Liver (tissue), 9 donors: ENCODE data around the gene NUBP1. TPM values are rescaled to one million over a fixed set of nuclear protein-coding genes. Genes with fewer than 3 reads are reported as not detected.
"Not testable (repeated sequence)": the region's sequence is repeated elsewhere in the genome, so short reads cannot be mapped to it uniquely, and the experiment has no call there.

Experiments used
- DNase-seq: peaks from one replicate; pipeline ENCODE4 v3.0.0-alpha.2; 2017; ENCODE audit warnings: low spot score
- H3K27ac ChIP-seq, 2 donors: one replicate each; pipeline ENCODE4 v1.7.0; 2013; ENCODE audit warnings: inconsistent platforms in 2 of 2, low read length in 2 of 2, control low read depth in 1 of 2, low read depth in 1 of 2, mild to moderate bottlenecking in 1 of 2
- H3K27me3 ChIP-seq, 4 donors: one replicate each; pipeline versions ENCODE4 v1.6.1 to v1.7.0; 2013; ENCODE audit warnings: low read length in 3 of 4, inconsistent platforms in 1 of 4, mild to moderate bottlenecking in 1 of 4, moderate library complexity in 1 of 4; ENCODE audit not compliant: control insufficient read depth in 4 of 4, insufficient read depth in 4 of 4
- H3K36me3 ChIP-seq, 4 donors: one replicate each; pipeline versions ENCODE4 v1.6.1 to v1.7.0; 2013; ENCODE audit warnings: low read length in 3 of 4, mild to moderate bottlenecking in 3 of 4, low read depth in 1 of 4, moderate library complexity in 1 of 4; ENCODE audit not compliant: control insufficient read depth in 4 of 4, insufficient read depth in 3 of 4
- H3K4me1 ChIP-seq, 4 donors: one replicate each; pipeline versions ENCODE4 v1.6.1 to v1.7.0; 2013; ENCODE audit warnings: low read length in 3 of 4, mild to moderate bottlenecking in 3 of 4, moderate library complexity in 1 of 4; ENCODE audit not compliant: control insufficient read depth in 4 of 4, insufficient read depth in 4 of 4
- H3K4me3 ChIP-seq, 3 donors: one replicate each; pipeline versions ENCODE4 v1.6.1 to v1.7.0; 2013; ENCODE audit warnings: low read length in 3 of 3, control low read depth in 1 of 3, low read depth in 1 of 3, mild to moderate bottlenecking in 1 of 3
- H3K9ac ChIP-seq, 2 donors: one replicate each; pipeline ENCODE4 v1.7.0; 2013; ENCODE audit warnings: low read length in 2 of 2, mild to moderate bottlenecking in 2 of 2, moderate library complexity in 2 of 2, control low read depth in 1 of 2, low read depth in 1 of 2
- H3K9me3 ChIP-seq, 4 donors: one replicate each; pipeline versions ENCODE4 v1.6.1 to v1.7.0; 2013; ENCODE audit warnings: low read length in 3 of 4; ENCODE audit not compliant: control insufficient read depth in 4 of 4
- EGR1 ChIP-seq, 2 donors: IDR thresholded peaks; 2 replicates each; pipeline ENCODE4 v1.6.1; 2016 to 2018; ENCODE audit warnings: antibody characterized with exemption in 2 of 2, low read depth in 2 of 2
- FOXA1 ChIP-seq: IDR thresholded peaks from 2 replicates; pipeline ENCODE4 v1.6.1; 2016; ENCODE audit warnings: antibody characterized with exemption
- FOXA2 ChIP-seq: IDR thresholded peaks from 2 replicates; pipeline ENCODE4 v1.6.1; 2016; ENCODE audit warnings: antibody characterized with exemption
- GABPA ChIP-seq, 2 donors: IDR thresholded peaks in 1 of 2; conservative IDR thresholded peaks in 1 of 2; 2 replicates each; pipeline ENCODE4 v1.6.1; 2016; ENCODE audit warnings: antibody characterized with exemption in 2 of 2, mild to moderate bottlenecking in 1 of 2, moderate library complexity in 1 of 2
- HNF4A ChIP-seq, 2 donors: conservative IDR thresholded peaks; 2 replicates each; pipeline ENCODE4 v1.6.1; 2016; ENCODE audit warnings: antibody characterized with exemption in 2 of 2, mild to moderate bottlenecking in 2 of 2
- HNF4G ChIP-seq: IDR thresholded peaks from 2 replicates; pipeline ENCODE4 v1.6.1; 2016; ENCODE audit warnings: antibody characterized with exemption
- JUND ChIP-seq, 2 donors: IDR thresholded peaks; 2 replicates each; pipeline ENCODE4 v1.6.1; 2016; ENCODE audit warnings: antibody characterized with exemption in 2 of 2
- NR2F2 ChIP-seq: IDR thresholded peaks from 2 replicates; pipeline ENCODE4 v1.6.1; 2016; ENCODE audit warnings: antibody characterized with exemption
- RAD21 ChIP-seq, 2 donors: IDR thresholded peaks; 2 replicates each; pipeline ENCODE4 v1.6.1; 2016; ENCODE audit warnings: antibody characterized with exemption in 2 of 2, mild to moderate bottlenecking in 2 of 2
- RXRA ChIP-seq, 2 donors: IDR thresholded peaks; 2 replicates each; pipeline ENCODE4 v1.6.1; 2017 to 2018; ENCODE audit warnings: antibody characterized with exemption in 2 of 2, mild to moderate bottlenecking in 1 of 2
- SP1 ChIP-seq: IDR thresholded peaks from 2 replicates; pipeline ENCODE4 v1.6.1; 2018; ENCODE audit warnings: antibody characterized with exemption, mild to moderate bottlenecking
- TAF1 ChIP-seq: conservative IDR thresholded peaks from 2 replicates; pipeline ENCODE4 v1.6.1; 2016; ENCODE audit warnings: antibody characterized with exemption, mild to moderate bottlenecking
- YY1 ChIP-seq: IDR thresholded peaks from 2 replicates; pipeline ENCODE4 v1.6.1; 2016; ENCODE audit warnings: antibody characterized with exemption, mild to moderate bottlenecking
- WGBS: extraction: QIAGEN DNeasy Blood & Tissue Kit; methylation state at CpG from one replicate; pipeline ENCODE4 v1.1.7; 2013; 5-methylcytosine and 5-hydroxymethylcytosine counted together
- polyA plus RNA-seq, 2 donors: library from polyadenylated mRNA; stranded (reverse) in 1 of 2; unstranded in 1 of 2; fragments of 200-250 nt in 1 of 2; fragments of >200 nt in 1 of 2; fragmentation: Nextera tagmentation in 1 of 2; extraction: Ambion mirVana in 1 of 2; gene quantifications; one replicate each; pipeline versions ENCODE4 v1.2.1 to v1.2.3, GENCODE V29; 2013 to 2015
- total RNA-seq, 2 donors: library from RNA; depleted of rRNA; stranded (reverse); fragments of >200 nt; gene quantifications; one replicate each; pipeline ENCODE4 v1.2.3, GENCODE V29; 2014
- TF ChIP-seq, protein P1 (sequence below): IDR thresholded peaks from 2 replicates; pipeline ENCODE4 v1.6.1; 2016; ENCODE audit warnings: antibody characterized with exemption
- TF ChIP-seq, protein P2 (sequence below): fragments of 150-350 bp; IDR thresholded peaks from 2 replicates; pipeline ENCODE4 v1.5.1; 2017; ENCODE audit warnings: improper control_type of control experiment, low read depth, low read length; ENCODE audit not compliant: missing input control
- TF ChIP-seq, protein P3 (sequence below): IDR thresholded peaks from 2 replicates; pipeline ENCODE4 v1.6.1; 2016; ENCODE audit warnings: antibody characterized with exemption, mild to moderate bottlenecking
- TF ChIP-seq, protein P4 (sequence below): IDR thresholded peaks from 2 replicates; pipeline ENCODE4 v1.6.1; 2016; ENCODE audit warnings: antibody characterized with exemption
- TF ChIP-seq, protein P5 (sequence below): IDR thresholded peaks from 2 replicates; pipeline ENCODE4 v1.6.1; 2016; ENCODE audit warnings: antibody characterized with exemption
- donor health status: healthy.
- donor health status: healthy.
- donor health status: healthy.
- donor health status: healthy.
- donor health status: healthy.

The NUBP1 gene
- total and polyA plus RNA-seq, 4 donors: 16.6 to 22.5 (median 20.3) TPM

DNA sequence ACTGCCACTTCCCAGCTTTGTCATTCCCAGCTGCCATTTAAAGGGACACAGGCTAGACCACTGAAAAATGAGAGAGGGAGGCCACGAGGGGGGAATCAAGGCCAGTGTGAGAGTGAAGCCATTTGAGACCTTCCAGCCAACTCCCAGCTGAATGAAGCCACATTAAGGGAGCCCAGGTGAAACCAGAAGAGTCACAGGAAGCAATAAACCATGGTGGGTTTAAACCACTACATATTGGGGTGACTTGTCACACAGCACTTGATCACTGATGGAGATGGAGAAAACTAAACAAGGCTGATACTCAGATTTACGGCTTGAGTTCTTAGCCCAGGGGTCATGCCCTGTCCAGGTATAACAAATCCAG, 2.8 kb upstream of the NUBP1 start:
- peaks cover 5 to 32% (median 22%) of the 10 kb centered on the region in 4 donors for H3K4me1 ChIP-seq
- WGBS: 85% methylated on average over 2 of the region's 2 CpGs

DNA sequence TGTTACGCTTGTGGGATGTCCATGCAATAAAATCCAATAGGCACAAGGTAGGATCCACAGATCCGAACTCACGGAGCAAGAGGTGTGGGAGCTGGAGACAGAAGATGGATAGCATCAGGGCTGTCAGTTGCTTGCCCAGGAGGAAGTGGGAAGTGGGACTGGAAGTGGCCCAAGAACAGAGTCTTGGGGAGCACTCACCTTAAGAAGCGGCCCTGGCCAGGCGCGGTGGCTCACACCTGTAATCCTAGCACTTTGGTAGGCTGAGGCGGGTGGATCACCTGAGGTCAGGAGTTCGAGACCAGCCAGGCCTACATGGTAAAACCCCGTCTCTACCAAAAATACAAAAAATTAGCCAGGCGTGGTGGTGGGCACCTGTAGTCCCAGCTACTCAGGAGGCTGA, 2.4 kb upstream of the NUBP1 start:
- not testable (repeated sequence) for H3K27me3 ChIP-seq, H3K9ac ChIP-seq, H3K27ac ChIP-seq, H3K9me3 ChIP-seq, H3K4me3 ChIP-seq, H3K36me3 ChIP-seq, DNase-seq
- WGBS: 97% methylated on average over 10 of the region's 10 CpGs
- H3K4me1 ChIP-seq: peaks cover 5 to 31% (median 22%) of the 10 kb centered on the region in 4 donors

More for the DNA sequence above, 2.8 kb upstream of the NUBP1 start:
- Histone ChIP-seq H3K9me3 (no peaks in the 10 kb centered on the region), H3K4me3 (no peak overlapping the region), H3K9ac (no peak overlapping the region), H3K27ac (no peak overlapping the region), H3K36me3 (no peaks in the 10 kb centered on the region), H3K27me3 (no peaks in the 10 kb centered on the region)
- TF ChIP-seq JUND (IDR thresholded peaks at IDR 0.05) (no peak), TAF1 (no peak), HNF4G (no peak), RAD21 (IDR thresholded peaks at IDR 0.05) (no peak), SP1 (no peak), FOXA2 (no peak), FOXA1 (no peak), EGR1 (IDR thresholded peaks at IDR 0.05; ENCODE audit: low read depth in 2 of 2) (no peak), RXRA (IDR thresholded peaks at IDR 0.05) (no peak), YY1 (no peak), NR2F2 (no peak), GABPA (IDR thresholded peaks at IDR 0.05 in 1 of 2, conservative IDR thresholded peaks at IDR 0.05 in 1 of 2) (no peak), HNF4A (conservative IDR thresholded peaks at IDR 0.05) (no peak)
- TF ChIP-seq, protein P1, sequence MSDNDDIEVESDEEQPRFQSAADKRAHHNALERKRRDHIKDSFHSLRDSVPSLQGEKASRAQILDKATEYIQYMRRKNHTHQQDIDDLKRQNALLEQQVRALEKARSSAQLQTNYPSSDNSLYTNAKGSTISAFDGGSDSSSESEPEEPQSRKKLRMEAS: no peak
- TF ChIP-seq, protein P2, sequence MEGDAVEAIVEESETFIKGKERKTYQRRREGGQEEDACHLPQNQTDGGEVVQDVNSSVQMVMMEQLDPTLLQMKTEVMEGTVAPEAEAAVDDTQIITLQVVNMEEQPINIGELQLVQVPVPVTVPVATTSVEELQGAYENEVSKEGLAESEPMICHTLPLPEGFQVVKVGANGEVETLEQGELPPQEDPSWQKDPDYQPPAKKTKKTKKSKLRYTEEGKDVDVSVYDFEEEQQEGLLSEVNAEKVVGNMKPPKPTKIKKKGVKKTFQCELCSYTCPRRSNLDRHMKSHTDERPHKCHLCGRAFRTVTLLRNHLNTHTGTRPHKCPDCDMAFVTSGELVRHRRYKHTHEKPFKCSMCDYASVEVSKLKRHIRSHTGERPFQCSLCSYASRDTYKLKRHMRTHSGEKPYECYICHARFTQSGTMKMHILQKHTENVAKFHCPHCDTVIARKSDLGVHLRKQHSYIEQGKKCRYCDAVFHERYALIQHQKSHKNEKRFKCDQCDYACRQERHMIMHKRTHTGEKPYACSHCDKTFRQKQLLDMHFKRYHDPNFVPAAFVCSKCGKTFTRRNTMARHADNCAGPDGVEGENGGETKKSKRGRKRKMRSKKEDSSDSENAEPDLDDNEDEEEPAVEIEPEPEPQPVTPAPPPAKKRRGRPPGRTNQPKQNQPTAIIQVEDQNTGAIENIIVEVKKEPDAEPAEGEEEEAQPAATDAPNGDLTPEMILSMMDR: no peak
- TF ChIP-seq, protein P3, sequence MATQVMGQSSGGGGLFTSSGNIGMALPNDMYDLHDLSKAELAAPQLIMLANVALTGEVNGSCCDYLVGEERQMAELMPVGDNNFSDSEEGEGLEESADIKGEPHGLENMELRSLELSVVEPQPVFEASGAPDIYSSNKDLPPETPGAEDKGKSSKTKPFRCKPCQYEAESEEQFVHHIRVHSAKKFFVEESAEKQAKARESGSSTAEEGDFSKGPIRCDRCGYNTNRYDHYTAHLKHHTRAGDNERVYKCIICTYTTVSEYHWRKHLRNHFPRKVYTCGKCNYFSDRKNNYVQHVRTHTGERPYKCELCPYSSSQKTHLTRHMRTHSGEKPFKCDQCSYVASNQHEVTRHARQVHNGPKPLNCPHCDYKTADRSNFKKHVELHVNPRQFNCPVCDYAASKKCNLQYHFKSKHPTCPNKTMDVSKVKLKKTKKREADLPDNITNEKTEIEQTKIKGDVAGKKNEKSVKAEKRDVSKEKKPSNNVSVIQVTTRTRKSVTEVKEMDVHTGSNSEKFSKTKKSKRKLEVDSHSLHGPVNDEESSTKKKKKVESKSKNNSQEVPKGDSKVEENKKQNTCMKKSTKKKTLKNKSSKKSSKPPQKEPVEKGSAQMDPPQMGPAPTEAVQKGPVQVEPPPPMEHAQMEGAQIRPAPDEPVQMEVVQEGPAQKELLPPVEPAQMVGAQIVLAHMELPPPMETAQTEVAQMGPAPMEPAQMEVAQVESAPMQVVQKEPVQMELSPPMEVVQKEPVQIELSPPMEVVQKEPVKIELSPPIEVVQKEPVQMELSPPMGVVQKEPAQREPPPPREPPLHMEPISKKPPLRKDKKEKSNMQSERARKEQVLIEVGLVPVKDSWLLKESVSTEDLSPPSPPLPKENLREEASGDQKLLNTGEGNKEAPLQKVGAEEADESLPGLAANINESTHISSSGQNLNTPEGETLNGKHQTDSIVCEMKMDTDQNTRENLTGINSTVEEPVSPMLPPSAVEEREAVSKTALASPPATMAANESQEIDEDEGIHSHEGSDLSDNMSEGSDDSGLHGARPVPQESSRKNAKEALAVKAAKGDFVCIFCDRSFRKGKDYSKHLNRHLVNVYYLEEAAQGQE: no peak
- TF ChIP-seq, protein P4, sequence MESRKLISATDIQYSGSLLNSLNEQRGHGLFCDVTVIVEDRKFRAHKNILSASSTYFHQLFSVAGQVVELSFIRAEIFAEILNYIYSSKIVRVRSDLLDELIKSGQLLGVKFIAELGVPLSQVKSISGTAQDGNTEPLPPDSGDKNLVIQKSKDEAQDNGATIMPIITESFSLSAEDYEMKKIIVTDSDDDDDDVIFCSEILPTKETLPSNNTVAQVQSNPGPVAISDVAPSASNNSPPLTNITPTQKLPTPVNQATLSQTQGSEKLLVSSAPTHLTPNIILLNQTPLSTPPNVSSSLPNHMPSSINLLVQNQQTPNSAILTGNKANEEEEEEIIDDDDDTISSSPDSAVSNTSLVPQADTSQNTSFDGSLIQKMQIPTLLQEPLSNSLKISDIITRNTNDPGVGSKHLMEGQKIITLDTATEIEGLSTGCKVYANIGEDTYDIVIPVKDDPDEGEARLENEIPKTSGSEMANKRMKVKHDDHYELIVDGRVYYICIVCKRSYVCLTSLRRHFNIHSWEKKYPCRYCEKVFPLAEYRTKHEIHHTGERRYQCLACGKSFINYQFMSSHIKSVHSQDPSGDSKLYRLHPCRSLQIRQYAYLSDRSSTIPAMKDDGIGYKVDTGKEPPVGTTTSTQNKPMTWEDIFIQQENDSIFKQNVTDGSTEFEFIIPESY: no peak
- TF ChIP-seq, protein P5, sequence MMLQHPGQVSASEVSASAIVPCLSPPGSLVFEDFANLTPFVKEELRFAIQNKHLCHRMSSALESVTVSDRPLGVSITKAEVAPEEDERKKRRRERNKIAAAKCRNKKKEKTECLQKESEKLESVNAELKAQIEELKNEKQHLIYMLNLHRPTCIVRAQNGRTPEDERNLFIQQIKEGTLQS: no peak
- DNase-seq: no peak
